Right lobe of liver (tissue), 4 donors: Measurements from ENCODE around the gene E2F2.

Experiments used
- CTCF ChIP-seq, 4 donors: fragments of 200-600 bp in 3 of 4; fragments of 450-650 bp in 1 of 4; IDR thresholded peaks; one replicate each; pipeline versions ENCODE4 v1.5.1 to v1.8.0; 2016 to 2022; ENCODE audit warnings: antibody characterized with exemption in 4 of 4, mild to moderate bottlenecking in 2 of 4
- POLR2A ChIP-seq: fragments of 450-650 bp; IDR thresholded peaks from one replicate; pipeline ENCODE4 v1.6.1; 2017; ENCODE audit warnings: antibody characterized with exemption, mild to moderate bottlenecking
- donor health status: DM: no; HTN: no; CAD: no.
- donor health status: DM: no; HTN: no; CAD: no.
- donor health status: DM: no; HTN: yes; CAD: no.

GRCh38 chr1:23558872-23559135, 27.8 kb upstream of the E2F2 start:
- TF ChIP-seq CTCF (IDR thresholded peaks at IDR 0.05) (no peak), POLR2A (no peak)
